NCI-H2196 treated with DMSO at 0.1 percent for 48 hours (cell line): ENCODE data around the gene HSD17B1.
"Not testable (repeated sequence)": the region's sequence is repeated elsewhere in the genome, so short reads cannot be mapped to it uniquely, and the experiment has no call there.

Experiments
- DNase-seq: peaks from one replicate; lab custom pipeline; 2025; ENCODE audit not compliant: unreplicated experiment; lab: John Stamatoyannopoulos, UW

The HSD17B1 gene

GRCh38 chr17:42547001-42547461 lies 5.7 kb upstream of the HSD17B1 start:
- no peak for DNase-seq

- DNase-seq, result no peak
These were observed 5.0 kb upstream of the HSD17B1 start for GRCh38 chr17:42547698-42548069.

GRCh38 chr17:42548070-42548837 lies 4.5 kb upstream of the HSD17B1 start:
- DNase-seq, result no peak

- no peak for DNase-seq
These were observed 3.5 kb upstream of the HSD17B1 start for GRCh38 chr17:42548993-42549755.

GRCh38 chr17:42553161-42553818 lies 567 bp downstream of the HSD17B1 start:
- no peak for DNase-seq

- DNase-seq, result no peak
These were observed 1.1 kb downstream of the HSD17B1 start for GRCh38 chr17:42553866-42554249.

GRCh38 chr17:42554250-42555121 lies 1.8 kb downstream of the HSD17B1 start:
- DNase-seq, result peak; percentile 49

- no peak for DNase-seq
These were observed 2.4 kb downstream of the HSD17B1 start for GRCh38 chr17:42555122-42555622.

GRCh38 chr17:42555961-42556617 lies 3.4 kb downstream of the HSD17B1 start:
- DNase-seq, result not testable (repeated sequence)

- DNase-seq, result no peak
These were observed 6.4 kb downstream of the HSD17B1 start for GRCh38 chr17:42559075-42559474.

GRCh38 chr17:42560246-42560645 lies 7.5 kb downstream of the HSD17B1 start:
- DNase-seq, result no peak

GRCh38 chr17:42561897-42562387 lies 9.2 kb downstream of the HSD17B1 start, which contains the start of gene COASY:
Gene COASY (plus strand): TSS chr17:42562148. CDS start chr17:42562623, 475 bp downstream.
- peak; percentile 65 for DNase-seq

- DNase-seq, result no peak
These were observed 9.8 kb downstream of the HSD17B1 start for GRCh38 chr17:42562388-42563142.

- no peak for DNase-seq
These were observed 10.4 kb downstream of the HSD17B1 start for GRCh38 chr17:42563143-42563509.

- DNase-seq, result no peak
These were observed 10.8 kb downstream of the HSD17B1 start for GRCh38 chr17:42563543-42563942.

- DNase-seq, result no peak
These were observed 11.2 kb downstream of the HSD17B1 start for GRCh38 chr17:42563950-42564349.

- no peak for DNase-seq
These were observed 12.2 kb downstream of the HSD17B1 start for GRCh38 chr17:42564815-42565522.

- no peak for DNase-seq
These were observed 12.9 kb downstream of the HSD17B1 start for GRCh38 chr17:42565523-42566214.
